Fibroblast of lung (primary cell): ENCODE measurements around the gene CCDC6.

Source experiments
- EZH2 ChIP-seq: IDR thresholded peaks from 2 replicates; pipeline ENCODE4 v1.5.1; 2012; ENCODE audit warnings: low read length, control low read depth, mild to moderate bottlenecking; ENCODE audit errors: missing control alignments
- TF ChIP-seq, protein P1 (sequence below), 2 donors: IDR thresholded peaks in 1 of 2; conservative IDR thresholded peaks in 1 of 2; 1 replicate in 1 of 2; 2 replicates in 1 of 2; pipeline ENCODE4 v1.5.1; 2011 to 2012; ENCODE audit warnings: low read length in 2 of 2, control low read depth in 1 of 2, inconsistent platforms in 1 of 2, low read depth in 1 of 2, mild to moderate bottlenecking in 1 of 2

DNA sequence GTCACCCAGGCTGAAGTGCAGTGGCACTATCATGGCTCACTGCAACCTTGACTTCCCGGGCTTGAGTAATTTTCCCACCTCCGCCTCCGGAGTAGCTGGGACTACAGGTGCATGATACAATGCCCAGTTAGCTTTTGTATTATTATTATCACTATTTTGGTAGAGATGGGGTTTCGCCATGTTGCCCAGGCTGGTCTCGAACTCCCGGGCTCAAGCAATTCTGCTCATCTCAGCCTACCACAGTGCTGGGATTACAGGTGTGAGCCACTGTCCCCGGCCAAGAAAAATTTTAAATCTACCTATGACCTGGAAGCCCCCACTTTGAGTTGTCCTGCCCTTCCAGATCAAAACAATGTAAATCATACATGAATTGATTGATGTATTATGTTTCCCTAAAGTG is 38.8 kb downstream of the CCDC6 start:
- TF ChIP-seq, protein P1, sequence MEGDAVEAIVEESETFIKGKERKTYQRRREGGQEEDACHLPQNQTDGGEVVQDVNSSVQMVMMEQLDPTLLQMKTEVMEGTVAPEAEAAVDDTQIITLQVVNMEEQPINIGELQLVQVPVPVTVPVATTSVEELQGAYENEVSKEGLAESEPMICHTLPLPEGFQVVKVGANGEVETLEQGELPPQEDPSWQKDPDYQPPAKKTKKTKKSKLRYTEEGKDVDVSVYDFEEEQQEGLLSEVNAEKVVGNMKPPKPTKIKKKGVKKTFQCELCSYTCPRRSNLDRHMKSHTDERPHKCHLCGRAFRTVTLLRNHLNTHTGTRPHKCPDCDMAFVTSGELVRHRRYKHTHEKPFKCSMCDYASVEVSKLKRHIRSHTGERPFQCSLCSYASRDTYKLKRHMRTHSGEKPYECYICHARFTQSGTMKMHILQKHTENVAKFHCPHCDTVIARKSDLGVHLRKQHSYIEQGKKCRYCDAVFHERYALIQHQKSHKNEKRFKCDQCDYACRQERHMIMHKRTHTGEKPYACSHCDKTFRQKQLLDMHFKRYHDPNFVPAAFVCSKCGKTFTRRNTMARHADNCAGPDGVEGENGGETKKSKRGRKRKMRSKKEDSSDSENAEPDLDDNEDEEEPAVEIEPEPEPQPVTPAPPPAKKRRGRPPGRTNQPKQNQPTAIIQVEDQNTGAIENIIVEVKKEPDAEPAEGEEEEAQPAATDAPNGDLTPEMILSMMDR (conservative IDR thresholded peaks at IDR 0.05 in 1 of 2, IDR thresholded peaks at IDR 0.05 in 1 of 2; ENCODE audit: low read depth in 1 of 2, low read length in 2 of 2), result no peak
- no peak for TF ChIP-seq EZH2
